ENCODE data around the gene APOF. TPM values are rescaled to one million over a fixed set of nuclear protein-coding genes. Genes with fewer than 3 reads are reported as not detected.

Gene APOF
- total and polyA plus RNA-seq, 10 of the 15 experiments (the other 5 are each of a cell fraction or from before 2014, with no cell fraction given), result 0.04 to 0.19 (median 0.11) TPM; not detected in 5

DNA sequence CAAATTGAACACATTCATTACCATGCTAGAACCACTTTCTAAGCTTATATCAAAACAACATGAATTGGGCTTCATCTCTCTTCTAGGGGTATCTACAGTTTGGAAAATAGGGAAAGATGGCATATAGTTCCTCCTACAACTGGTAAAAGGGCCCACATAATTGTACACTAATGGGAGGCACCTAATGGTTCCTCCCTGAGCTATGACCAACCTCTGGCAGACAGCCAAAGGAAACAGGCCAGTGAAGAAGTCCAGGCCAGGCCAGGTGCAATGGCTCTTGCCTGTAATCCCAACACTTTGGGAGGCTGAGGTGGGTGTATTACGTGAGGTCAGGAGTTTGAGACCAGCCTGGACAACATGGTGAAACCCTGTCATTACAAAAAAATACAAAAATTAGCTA lies 23.2 kb upstream of the APOF start (continued):
- TF ChIP-seq, protein P1, sequence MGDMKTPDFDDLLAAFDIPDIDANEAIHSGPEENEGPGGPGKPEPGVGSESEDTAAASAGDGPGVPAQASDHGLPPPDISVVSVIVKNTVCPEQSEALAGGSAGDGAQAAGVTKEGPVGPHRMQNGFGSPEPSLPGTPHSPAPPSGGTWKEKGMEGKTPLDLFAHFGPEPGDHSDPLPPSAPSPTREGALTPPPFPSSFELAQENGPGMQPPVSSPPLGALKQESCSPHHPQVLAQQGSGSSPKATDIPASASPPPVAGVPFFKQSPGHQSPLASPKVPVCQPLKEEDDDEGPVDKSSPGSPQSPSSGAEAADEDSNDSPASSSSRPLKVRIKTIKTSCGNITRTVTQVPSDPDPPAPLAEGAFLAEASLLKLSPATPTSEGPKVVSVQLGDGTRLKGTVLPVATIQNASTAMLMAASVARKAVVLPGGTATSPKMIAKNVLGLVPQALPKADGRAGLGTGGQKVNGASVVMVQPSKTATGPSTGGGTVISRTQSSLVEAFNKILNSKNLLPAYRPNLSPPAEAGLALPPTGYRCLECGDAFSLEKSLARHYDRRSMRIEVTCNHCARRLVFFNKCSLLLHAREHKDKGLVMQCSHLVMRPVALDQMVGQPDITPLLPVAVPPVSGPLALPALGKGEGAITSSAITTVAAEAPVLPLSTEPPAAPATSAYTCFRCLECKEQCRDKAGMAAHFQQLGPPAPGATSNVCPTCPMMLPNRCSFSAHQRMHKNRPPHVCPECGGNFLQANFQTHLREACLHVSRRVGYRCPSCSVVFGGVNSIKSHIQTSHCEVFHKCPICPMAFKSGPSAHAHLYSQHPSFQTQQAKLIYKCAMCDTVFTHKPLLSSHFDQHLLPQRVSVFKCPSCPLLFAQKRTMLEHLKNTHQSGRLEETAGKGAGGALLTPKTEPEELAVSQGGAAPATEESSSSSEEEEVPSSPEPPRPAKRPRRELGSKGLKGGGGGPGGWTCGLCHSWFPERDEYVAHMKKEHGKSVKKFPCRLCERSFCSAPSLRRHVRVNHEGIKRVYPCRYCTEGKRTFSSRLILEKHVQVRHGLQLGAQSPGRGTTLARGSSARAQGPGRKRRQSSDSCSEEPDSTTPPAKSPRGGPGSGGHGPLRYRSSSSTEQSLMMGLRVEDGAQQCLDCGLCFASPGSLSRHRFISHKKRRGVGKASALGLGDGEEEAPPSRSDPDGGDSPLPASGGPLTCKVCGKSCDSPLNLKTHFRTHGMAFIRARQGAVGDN (IDR thresholded peaks at IDR 0.05), result no peak

GRCh38 chr12:56382611-56383010 lies 20.0 kb upstream of the APOF start:
- BruUV-seq (replicated peaks), result no TSS peak
- no peak overlapping the region for H3K4me2 ChIP-seq (ENCODE audit: control insufficient read depth, insufficient read depth)
- H3K4me3 ChIP-seq, result no peak overlapping the region
- no peaks in the 10 kb centered on the region for H3K27me3 ChIP-seq (replicated peaks in 1 of 2; ENCODE audit: control insufficient read depth in 2 of 2, insufficient read depth in 2 of 2, low read length in 1 of 2)
- 73% methylated on average over 16 of the region's 16 CpGs for WGBS (ENCODE audit: insufficient coverage, insufficient replicate concordance, low lambda C conversion rate, missing lambda C conversion rate)
- H3K79me2 ChIP-seq (ENCODE audit: control insufficient read depth, insufficient read depth, low read length), result no peaks in the 10 kb centered on the region
- intact Hi-C loops (cut with micrococcal nuclease; ENCODE audit: unreplicated experiment) (no loop called here), in situ Hi-C loops (cut with MboI) (no loop called here)
- ChIA-PET SMC1A (ENCODE audit: uncharacterized antibody, unreplicated experiment) (interaction anchor here (1.2 to 2.0 kb wide), 2 partner anchors 8 to 25 kb away, joined by 3 to 5 read pairs; no protein-coding TSS in a partner anchor), CTCF (interaction anchor here (1.5 kb wide), 1 partner anchor 81 kb away, joined by 3 read pairs; no protein-coding TSS in a partner anchor), POLR2A (no interaction called here), RAD21 (ENCODE audit: unreplicated experiment) (interaction anchor here (1.1 to 1.4 kb wide), 2 partner anchors 22 to 82 kb away, joined by 3 to 5 read pairs; partner anchors contain the start of gene STAT2)
- no peak for FAIRE-seq
- no peak for DNase-seq (ENCODE audit: low read depth, low spot score)
- H3K9ac ChIP-seq (ENCODE audit: control insufficient read depth, insufficient read depth, low read length), result no peak overlapping the region
- H3K36me3 ChIP-seq (ENCODE audit: control insufficient read depth in 2 of 2, insufficient read depth in 2 of 2, low read length in 1 of 2), result no peaks in the 10 kb centered on the region
- no peak overlapping the region for H3K27ac ChIP-seq (ENCODE audit: control insufficient read depth, insufficient read depth)
- TF ChIP-seq SMARCA5 (IDR thresholded peaks at IDR 0.05) (no peak), CREB1 (IDR thresholded peaks at IDR 0.05; ENCODE audit: low read depth) (no peak), IKZF1 (conservative IDR thresholded peaks at IDR 0.05) (no peak), BMI1 (IDR thresholded peaks at IDR 0.05; ENCODE audit: borderline replicate concordance) (no peak), TCF3 (IDR thresholded peaks at IDR 0.05; ENCODE audit: borderline replicate concordance, insufficient read depth, low read depth, low read length) (no peak), SPI1 (IDR thresholded peaks at IDR 0.05; ENCODE audit: borderline replicate concordance, insufficient read depth, low read depth, low read length) (no peak), SREBF1 (IDR thresholded peaks at IDR 0.05; ENCODE audit: low read length) (no peak), NR2C2 (IDR thresholded peaks at IDR 0.05; ENCODE audit: borderline replicate concordance, control insufficient read depth, insufficient read length, low read depth) (no peak), SRF (IDR thresholded peaks at IDR 0.05; ENCODE audit: low read depth in 2 of 2, low read length in 2 of 2) (no peak), EGR1 (IDR thresholded peaks at IDR 0.05; ENCODE audit: borderline replicate concordance in 1 of 2, low read depth in 2 of 2, low read length in 2 of 2) (no peak), ZNF274 (IDR thresholded peaks at IDR 0.05; ENCODE audit: insufficient read depth, insufficient read length) (no peak)
- no peak overlapping the region for H2AFZ ChIP-seq (ENCODE audit: control insufficient read depth, low read depth, low read length)
- no peak for ATAC-seq
- H3K4me1 ChIP-seq (ENCODE audit: control insufficient read depth, insufficient read depth, low read length), result peaks cover under 1% of the 10 kb centered on the region; the same call in 1 of the 2 replicates
- no peaks in the 10 kb centered on the region for H4K20me1 ChIP-seq (ENCODE audit: control insufficient read depth, insufficient read depth)
- no peaks in the 10 kb centered on the region for H3K9me3 ChIP-seq (replicated peaks; ENCODE audit: control insufficient read depth, insufficient read depth, low read length)
